ENCODE results near the gene DOCK6.

Gene DOCK6

DNA sequence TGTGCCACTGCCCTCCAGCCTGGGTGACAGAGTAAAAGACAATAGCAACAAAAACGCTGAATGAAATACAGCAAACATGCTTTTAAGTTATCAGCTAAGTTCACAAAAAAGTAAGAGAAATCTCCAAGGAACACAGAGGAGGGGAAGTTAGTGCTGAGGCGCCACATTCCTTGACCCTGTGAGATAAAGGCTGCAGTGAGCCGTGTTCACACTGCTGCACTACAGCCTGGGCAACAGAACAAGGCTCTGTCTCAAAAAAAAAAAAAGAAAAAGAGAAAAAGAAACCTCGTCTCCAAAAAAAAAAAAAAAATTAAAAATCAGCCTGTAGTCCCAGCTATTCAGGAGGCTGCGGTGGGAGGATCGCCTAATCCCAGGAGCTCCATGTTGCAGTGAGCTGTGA lies 16.3 kb upstream of the DOCK6 start:
- Histone ChIP-seq H3K27ac (no peak overlapping the region), H3K4me3 (no peak overlapping the region)

DNA sequence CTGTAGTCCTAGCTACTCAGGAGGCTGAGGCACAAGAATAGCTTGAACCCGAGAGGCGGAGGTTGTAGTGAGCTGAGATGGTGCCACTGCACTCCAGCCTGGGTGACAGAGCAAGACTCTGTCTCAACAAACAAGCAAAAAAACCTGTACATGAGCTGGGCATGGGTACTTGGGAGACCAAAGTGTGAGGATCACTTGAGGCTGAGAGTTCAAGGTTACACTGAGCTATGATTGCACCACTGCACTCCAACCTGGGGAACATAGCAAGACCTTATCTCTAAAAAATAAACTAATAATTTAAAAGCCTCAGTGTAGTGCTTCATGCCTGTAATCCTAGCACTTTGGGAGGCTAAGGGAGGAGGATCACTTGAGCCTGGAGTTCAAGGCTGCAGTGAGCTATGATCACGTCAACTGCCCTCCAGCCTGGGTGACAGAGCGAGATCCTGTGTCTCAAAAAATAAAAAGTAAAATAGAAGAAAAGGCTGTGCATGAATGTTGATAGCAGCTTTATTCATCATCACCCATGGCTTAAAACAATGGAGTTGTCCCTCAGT lies 12.3 kb upstream of the DOCK6 start:
- Histone ChIP-seq H3K4me3 (no peak overlapping the region), H3K27ac (no peak overlapping the region)

DNA sequence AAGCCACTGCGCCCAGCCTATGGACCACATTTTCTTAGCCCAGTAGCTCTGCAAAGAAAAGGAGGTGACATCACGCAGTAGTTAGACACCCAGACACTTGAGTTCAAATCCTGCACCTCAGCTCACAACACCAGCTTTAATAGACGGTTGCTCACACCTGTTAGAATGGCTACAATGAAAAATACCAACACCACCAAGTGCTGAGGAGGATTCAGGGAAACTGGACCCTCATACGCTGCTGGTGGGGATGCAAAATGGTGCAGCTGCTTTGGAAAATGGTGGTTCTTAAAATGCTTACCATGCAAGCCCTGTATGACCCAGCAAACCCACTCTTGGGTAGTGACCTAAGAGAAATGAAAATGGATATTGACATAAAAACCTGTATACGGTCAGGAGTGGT lies 11.7 kb upstream of the DOCK6 start:
- Histone ChIP-seq H3K27ac (no peak overlapping the region), H3K4me3 (no peak overlapping the region)

DNA sequence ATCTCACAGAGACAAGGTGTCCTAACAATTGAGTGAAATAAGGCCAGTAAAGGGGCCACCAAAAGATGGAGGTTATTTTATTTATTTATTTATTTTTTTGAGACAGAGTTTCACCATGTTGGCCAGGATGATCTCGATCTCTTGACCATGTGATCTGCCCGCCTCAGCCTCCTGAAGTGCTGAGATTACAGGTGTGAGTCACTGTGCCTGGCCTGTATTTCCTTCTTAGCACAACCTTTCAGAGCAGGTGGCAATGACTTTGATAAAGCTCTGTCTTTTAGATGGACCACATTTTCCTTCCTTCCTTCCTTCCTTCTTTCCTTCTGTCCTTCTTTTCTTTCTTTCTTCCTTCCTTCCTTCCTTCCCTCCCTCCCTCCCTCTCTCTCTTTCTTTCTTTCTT lies 11.0 kb upstream of the DOCK6 start:
- Histone ChIP-seq H3K27ac (no peak overlapping the region), H3K4me3 (no peak overlapping the region)

DNA sequence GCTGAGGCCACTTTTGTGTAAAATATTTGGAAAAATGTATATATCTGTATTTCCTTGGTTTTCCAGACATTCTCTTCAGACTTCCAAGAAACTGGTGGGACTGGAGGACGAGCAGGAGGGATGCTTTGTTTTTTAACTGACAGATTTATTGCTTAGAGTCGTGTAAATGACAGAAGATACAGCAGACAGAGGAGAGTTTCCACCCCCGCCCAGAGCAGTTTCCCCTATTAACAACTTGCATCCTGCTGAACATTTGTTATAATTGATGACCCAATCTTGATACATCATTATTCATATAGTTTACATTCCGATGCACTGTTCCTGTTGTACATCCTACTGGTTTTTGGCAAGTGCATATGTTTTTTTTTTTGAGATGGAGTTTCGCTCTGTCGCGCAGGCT lies 7.1 kb upstream of the DOCK6 start:
- Histone ChIP-seq H3K27ac (peak overlapping the region in 12 of 21 experiments; percentile 3 to 73 (median 32)), H3K4me3 (no peak overlapping the region)

DNA sequence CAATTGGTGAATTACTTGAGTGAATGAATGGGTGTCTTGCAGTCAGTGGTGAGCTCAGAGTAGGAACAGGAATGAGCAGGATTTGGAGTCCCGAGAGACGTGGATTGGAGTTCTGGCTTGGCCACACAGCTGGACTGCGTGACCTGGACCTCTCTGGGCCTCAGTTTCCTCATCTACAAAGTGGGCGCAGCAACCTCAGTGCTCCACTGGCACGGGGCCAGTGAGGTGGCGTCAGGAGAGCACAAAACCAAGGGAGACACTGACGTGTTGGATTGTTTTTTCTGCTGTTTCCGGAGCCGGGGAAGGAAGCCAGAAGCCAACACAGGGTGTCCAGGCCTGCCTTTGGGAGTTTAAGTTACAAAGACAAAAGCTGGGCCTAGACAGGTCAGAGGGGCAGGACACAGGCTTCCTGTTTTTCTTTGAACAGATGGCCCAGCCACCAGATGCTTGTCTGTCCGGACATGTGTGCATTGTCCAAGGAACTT lies 6.5 kb upstream of the DOCK6 start:
- Histone ChIP-seq H3K27ac (peak overlapping the region in 14 of 21 experiments; percentile 3 to 73 (median 26)), H3K4me3 (no peak overlapping the region)

DNA sequence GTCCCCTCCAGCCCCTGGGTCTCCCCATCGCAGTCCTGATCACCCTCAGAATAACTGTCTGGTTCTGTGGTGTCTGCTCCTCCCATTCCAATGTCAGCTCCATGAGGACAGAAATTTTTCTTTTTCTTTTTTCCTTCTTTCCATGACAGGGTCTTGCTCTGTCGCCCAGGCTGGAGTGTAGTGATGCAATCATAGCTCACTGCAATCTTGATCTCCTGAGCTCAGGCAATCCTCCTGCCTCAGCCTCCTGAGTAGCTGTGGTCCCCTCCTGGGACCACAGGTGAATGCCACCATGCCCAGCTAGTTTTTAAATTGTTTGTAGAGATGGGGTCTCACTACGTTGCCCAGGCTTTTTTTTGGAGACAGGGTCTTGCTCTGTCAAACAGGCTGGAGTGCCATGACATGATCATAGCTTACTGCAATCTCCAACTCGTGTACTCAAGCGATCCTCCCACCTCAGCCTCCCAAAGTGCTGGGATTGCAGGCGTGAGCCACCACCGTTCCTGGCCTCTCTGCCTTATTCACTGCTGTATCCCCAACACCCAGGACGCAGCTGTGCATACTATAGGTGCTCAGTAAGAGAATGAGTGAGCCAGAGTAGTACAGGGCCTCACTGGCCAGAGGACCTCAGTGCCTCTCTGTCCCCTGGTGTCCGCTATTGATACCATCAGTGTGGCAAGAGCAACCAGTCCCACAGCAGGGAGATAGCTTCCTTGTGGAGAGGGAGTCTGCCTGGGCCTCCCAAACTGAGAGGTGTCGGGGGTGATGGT lies 5.2 kb upstream of the DOCK6 start:
- H3K27ac ChIP-seq = peak overlapping the region in 2 of 21 experiments; percentile 17 to 69
- H3K4me3 ChIP-seq = no peak overlapping the region

DNA sequence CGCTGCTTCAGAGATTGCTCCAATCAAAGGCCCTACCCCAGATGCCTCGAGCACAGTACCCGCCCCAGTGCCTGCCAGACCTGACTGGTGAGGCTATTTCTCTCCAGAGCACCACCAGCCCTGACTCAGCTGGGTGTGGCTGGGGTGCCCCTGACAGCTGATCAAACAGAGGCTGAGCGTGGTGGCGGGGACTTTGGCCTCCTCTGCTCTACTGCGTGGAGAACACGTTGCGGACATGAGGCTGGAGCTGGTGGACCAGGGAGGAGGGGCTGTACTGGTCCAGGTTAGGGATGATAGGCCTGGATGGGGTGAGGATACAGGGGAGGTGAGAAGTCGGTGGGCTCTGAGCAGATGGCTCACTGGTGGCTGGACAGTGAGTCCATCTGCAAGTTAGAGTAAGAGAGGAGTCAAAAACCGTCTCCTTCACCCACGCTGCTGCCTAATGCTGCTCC lies 3.5 kb upstream of the DOCK6 start:
- Histone ChIP-seq H3K4me3 (no peak overlapping the region), H3K27ac (peak overlapping the region in 16 of 21 experiments; percentile 48 to 94 (median 76))

DNA sequence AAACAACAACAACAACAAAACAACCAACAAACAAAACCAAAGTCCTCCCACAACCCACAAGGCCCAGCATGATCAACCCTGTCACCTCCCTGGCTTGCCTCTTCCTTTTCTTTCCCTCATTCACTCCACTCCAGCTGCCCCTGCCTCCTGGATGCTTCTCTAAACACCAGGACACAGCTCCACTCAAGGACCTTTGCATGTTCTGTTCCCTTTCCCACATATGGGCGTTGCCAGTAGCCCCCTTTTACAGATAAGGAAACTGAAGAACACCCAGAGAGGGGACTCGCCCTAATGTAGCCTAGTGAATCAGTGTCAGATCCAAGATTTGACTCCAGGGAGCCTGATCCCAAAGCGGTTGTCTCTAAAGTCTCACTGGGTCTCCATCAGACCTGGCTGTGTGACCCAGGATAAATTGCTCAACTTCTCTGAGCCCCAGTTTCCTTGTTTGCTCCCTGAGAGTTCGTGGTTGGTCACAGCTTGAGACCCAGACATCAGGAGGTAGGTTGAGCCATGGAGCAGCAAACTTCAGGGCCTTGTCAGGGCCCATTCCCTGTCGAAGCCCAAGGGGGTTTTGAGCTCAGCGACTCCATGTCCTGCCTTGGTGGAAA lies 3.0 kb upstream of the DOCK6 start:
- peak overlapping the region in 19 of 21 experiments; percentile 26 to 94 (median 76) for H3K27ac ChIP-seq
- no peak overlapping the region for H3K4me3 ChIP-seq

DNA sequence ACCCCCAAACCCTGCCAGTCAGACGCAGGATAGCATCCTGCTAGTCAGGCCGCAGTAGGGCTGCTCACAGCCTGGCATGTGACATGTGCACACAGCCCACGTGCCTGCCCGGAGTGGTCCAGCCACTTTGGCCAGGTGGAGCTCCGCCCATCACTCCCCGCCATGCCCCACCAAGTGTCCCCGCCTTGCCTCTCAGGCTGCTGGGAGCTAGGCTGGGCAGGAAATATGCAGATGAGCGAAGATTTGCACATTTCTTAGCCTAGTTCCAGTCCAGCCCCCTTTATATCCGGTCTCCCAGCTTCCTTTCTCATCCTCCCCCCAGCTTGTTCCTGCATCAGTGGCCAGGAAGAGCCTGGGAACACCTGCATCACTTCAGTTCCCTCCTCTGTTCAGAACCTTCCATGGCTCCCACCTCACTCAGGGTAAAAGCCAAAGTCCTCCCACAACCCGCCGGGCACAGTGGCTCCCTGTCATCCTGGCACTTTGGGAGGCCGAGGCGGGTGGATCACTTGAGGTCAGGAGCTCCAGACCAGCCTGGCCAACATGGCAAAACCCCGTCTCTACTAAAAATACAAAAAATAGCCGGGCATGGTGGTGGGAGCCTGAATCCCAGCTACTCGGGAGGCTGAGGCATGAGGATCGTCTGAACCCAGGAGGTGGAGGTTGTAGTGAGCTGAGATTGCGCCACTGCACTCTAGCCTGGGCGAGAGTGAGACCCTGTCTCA lies 2.3 kb upstream of the DOCK6 start:
- Histone ChIP-seq H3K4me3 (no peak overlapping the region), H3K27ac (peak overlapping the region in 18 of 21 experiments; percentile 26 to 94 (median 76))

DNA sequence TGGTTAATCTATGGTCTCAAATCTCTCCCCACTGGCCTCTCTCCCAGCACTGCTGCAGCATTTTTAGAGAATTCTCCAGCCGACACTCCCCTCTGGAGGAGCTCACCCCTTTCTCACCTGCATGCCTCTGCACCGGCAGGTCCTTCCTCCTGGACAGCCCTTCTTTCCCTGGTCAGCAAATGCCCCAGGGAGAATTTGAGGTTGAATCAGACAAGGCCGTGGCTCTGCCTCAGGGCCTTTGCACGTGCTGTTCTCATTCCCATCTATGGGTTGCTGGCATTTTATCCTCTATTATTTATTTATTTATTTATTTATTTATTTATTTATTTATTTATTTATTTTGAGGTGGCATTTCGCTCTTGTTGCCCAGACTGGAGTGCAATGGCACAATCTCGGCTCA lies 1.4 kb upstream of the DOCK6 start:
- Histone ChIP-seq H3K4me3 (no peak overlapping the region), H3K27ac (peak overlapping the region in 2 of 21 experiments; percentile 71 to 94)

DNA sequence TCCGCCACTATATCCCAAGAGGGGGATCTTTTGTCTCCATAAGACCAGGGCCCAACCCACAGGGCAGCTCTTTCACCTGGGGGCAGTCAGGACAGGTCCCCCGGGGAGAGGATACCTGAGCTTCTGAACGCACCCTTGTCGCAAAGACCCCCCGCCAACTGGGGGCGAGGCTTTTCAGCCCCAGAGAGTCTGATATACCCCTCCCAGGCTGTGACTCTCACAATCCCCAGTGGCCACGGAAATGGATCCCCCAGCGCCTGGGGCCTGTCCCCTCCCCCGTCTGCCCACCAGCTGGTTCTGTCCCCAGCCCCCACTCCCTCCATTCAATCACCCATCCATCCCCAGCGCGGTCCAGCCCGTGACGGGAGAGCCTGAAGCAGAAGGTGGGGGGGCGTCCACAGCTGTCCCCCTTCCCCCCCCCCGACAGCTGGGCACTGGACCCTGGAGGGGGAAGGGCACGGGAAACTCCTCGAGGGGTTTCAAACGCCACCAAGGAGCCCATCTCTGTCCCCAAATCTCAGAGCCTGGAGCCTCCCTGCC lies 823 bp downstream of the DOCK6 start:
- peak overlapping the region; percentile 59 to 88 (median 69) for H3K4me3 ChIP-seq
- peak overlapping the region; percentile 52 to 94 (median 82) for H3K27ac ChIP-seq

DNA sequence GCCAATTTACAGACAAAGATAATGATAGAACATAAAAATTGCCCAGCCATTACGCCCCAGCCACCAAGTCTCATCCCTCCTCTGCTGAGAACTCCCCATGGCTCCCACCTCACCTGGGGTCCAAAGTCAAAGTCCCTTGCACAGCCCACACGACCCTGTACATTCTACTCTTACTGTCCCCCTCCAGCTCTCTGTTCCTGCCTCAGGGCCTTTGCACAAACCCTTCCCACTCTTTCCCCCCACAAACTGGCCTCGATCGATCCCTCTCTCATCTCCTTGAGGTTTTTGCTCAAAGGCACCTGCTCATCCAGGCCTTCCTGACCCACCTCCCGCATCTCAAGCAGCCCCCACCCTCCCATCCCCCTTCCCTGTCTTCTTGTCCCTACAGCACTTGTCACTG lies 1.3 kb downstream of the DOCK6 start:
- H3K4me3 ChIP-seq = peak overlapping the region in 3 of 7 experiments; percentile 59 to 74 (median 67)
- peak overlapping the region in 7 of 21 experiments; percentile 82 to 94 (median 90) for H3K27ac ChIP-seq

DNA sequence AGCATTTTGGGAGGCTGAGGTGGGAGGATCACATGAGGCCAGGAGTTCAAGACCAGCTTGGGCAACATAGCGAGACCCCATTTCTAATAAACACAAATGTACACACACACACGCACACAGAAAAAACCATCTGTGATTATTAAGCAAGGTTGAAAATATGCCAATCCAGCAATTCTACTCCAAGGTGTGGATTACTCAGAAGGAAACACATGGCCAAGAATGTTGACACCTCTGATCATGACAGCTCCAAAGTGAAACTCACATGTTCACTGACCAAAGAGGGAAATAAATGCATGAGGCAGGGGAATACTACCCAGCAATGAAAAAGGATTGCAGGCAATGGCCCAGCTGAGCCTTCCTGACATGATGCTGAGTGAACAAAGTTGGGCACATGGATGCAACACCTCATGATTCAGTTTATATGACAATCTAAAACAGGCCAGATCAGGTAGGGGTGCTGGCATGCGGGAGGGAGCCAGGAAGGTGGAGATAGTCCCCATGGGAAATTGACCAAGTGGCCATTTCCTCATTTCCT lies 4.4 kb downstream of the DOCK6 start:
- no peak overlapping the region for H3K27ac ChIP-seq
- no peak overlapping the region for H3K4me3 ChIP-seq

DNA sequence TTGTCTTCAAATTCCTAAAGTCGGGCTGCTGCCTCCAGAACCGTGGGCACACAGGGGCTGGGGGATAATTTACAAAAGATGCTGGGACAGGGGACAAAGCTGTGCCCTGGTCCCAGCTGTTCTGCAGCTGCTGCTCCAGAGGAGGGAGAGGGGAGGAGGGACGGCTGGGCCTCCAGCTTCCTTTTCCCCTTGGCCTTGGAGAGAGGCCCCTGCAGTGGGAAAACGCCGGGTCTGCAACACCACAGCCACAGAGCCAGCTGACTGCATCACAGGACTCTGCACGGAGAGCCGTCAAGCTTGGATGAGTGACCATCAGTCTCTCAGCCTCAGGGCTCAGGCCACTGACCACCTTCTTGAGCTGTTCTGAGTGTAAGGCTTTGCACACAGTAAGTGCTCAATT lies 6.1 kb downstream of the DOCK6 start:
- peak overlapping the region in 3 of 21 experiments; percentile 16 to 22 (median 19) for H3K27ac ChIP-seq

DNA sequence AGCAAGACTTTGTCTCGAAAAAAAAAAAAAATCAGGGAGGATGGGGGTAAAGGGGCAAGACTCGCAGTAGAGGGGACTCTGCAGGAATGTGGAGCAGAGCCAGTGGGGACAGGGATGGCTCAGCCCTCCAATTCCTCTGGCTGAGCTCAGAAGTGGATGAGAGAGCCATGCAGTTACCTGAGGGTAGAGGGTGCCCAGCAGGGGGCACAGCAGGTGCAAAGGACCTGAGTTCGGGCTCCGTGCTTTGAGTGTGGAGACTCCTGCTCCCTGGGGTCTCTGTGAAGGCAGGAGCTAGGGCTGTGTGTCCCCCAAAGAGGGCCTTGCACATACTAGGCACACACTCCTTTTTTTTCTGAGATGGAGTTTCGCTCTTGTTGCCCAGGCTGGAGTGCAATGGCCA lies 7.7 kb downstream of the DOCK6 start:
- Histone ChIP-seq H3K4me3 (no peak overlapping the region), H3K27ac (peak overlapping the region in 1 of 21 experiments; percentile 29)

More for the DNA sequence above, 6.1 kb downstream of the DOCK6 start:
- H3K4me3 ChIP-seq = no peak overlapping the region

DNA sequence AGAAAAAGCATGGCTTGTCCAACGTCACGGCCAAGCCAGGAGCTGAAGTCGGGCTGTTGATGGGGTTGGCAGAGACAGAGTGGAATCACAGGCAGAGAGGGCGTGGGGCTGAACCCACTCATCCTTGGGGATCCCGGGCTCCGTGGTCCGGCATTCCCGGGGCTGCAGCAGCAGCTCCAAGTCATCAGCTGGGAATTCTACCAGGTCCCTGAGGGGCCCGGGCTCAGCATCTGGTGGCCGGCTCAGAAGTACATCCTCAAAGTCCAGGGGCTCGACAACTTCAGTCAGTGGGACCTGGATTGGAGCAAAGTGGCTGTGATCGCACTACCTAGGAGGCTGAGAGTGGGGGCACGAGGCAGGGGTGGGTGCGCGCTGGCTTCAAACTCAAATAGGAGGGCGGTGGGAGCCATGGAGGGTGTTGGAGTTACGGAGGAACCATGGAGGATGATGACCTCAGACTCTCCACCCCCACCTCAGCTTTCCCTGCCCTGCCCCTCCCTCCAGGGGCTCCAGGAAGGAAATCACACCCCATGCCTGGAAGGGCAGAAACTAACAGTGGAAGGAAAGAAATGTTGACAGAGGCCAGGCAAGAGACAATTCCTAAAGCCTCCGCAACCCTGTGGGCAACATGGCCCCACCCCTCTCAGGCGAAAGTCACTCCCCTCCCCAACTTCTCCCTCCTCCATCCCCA lies 9.5 kb downstream of the DOCK6 start:
- H3K4me3 ChIP-seq = no peak overlapping the region

DNA sequence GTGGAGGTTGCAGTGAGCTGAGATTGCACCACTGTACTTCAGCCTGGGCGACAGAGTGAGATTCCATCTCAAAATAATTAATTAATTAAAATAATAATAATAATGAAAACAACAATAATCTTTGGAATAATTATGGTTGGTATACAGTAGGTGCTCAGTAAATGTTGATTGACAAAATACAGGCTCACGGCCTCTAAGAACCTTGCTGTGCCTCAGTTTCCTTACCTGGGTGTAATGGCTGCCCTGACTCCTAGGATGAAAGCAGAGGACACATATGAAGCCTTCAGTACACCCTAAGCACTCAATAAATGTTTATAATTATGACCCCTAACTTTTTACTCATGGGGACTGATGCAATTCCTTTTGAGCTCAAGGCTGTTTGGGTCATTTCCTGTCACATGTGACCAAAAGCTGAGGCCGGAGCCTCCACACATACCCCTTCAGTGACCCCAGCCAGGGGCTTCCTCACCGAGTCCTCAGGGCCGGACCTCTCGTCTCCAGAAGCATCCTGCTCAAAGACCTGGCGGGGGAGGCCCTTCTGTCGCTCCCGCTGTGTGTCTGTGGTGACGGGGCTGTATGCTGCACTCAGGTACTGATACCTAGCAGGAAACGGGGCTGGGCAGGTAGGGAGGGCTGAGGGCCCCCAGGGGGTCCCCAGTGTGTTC lies 10.5 kb downstream of the DOCK6 start:
- Histone ChIP-seq H3K4me3 (no peak overlapping the region), H3K27ac (peak overlapping the region in 1 of 21 experiments; percentile 26)

More for the DNA sequence above, 9.5 kb downstream of the DOCK6 start:
- peak overlapping the region in 6 of 21 experiments; percentile 26 to 76 (median 42) for H3K27ac ChIP-seq
